Stimulated activated CD8-positive, alpha-beta memory T cell treated with anti-CD3 and anti-CD28 coated beads, Interleukin-7, amount 100 ng/mL, for 24 hours (primary cell): ENCODE results near the gene CDKAL1.

Source experiments
- DNase-seq: peaks from one replicate; pipeline ENCODE4 v3.0.0-alpha.2; 2020; ENCODE audit warnings: low read depth

CDKAL1 gene

DNA sequence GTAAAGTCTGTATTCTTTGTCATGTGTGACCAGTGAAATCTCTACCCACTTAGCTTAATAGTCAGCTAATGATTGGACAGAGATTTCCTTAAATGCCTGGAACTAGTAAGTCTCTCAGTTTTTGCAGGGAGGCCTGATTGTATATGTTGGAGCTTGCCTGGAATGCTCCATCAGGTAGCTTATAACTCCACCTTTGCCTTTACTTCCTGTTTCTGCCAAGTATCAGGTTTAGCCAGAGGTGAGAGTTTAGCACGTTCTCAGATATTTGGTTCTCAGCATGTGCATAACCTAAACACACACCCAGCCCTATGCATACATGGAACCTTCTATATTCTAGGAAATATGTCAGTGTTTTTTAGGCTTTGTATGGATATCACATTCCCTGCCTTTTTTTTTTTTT lies 435.3 kb downstream of the CDKAL1 start:
- DNase-seq, result no peak

DNA sequence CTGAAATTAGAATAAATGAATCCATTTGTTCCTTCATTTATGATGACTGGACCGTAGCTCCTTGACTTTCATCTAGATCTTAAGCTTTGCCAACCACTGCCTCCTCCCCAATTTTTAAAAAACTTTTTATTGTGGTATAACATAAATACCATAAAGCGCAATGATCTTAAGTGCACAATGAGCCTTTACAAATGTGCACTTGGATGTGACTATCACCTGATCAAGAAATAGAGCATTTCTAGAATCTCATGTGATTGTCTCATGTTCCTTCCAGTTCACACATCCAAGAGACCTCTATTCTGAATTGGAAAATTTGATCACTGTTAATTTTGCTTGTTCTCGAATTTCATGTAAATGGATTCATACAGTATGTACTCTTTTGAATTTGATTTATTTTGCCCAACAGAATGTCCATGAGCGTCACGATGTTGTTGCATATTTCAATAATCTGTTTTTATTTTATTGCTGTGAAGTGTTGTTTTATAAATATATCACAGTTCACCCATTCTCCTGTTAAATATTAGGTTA lies 442.2 kb downstream of the CDKAL1 start:
- DNase-seq, result no peak

GRCh38 chr6:20978151-20978614 lies 443.9 kb downstream of the CDKAL1 start:
- DNase-seq, result no peak

DNA sequence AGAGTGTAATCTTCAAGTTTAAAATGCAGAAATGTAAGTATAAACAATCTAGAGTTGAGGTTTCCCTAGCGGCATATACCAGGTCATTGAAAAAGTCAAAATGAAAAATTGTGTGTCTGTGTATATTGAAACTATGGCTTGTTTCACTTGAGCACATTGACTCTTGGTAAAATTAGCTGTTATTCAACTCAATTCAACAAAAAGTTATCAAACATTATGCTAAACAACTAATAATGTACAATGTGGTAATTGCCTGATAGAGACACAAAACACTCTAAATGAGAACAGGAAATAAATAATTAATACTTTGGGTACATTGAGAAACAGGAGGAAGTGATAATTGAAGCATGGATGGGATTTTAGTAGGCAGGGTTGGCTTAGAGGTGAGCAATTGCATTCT lies 444.8 kb downstream of the CDKAL1 start:
- DNase-seq, result no peak

DNA sequence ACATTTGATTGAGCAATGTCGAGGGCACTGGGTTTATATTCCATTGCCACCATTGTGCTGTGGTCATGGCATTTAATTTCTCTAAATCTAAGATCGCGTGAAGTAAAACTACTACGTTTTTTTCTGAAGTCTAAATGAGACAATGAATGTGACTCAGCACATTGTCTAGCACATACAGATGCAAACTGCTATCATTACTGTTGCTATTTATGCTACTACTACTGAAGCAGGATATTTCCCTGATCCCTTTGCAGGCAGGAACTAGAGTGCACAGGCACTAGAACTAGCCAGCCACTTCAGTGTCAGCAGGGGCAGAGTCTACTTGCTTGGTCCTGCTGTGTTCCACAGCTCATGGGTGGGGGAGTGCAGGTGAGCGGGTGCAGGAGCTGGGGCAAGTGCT lies 449.7 kb downstream of the CDKAL1 start:
- no peak for DNase-seq

GRCh38 chr6:20985821-20986220 lies 451.6 kb downstream of the CDKAL1 start:
- no peak for DNase-seq

- no peak for DNase-seq
Measured at GRCh38 chr6:20991910-20992309, 457.7 kb downstream of the CDKAL1 start.

- DNase-seq, result no peak
Measured at GRCh38 chr6:20996099-20996498, 461.8 kb downstream of the CDKAL1 start.

DNA sequence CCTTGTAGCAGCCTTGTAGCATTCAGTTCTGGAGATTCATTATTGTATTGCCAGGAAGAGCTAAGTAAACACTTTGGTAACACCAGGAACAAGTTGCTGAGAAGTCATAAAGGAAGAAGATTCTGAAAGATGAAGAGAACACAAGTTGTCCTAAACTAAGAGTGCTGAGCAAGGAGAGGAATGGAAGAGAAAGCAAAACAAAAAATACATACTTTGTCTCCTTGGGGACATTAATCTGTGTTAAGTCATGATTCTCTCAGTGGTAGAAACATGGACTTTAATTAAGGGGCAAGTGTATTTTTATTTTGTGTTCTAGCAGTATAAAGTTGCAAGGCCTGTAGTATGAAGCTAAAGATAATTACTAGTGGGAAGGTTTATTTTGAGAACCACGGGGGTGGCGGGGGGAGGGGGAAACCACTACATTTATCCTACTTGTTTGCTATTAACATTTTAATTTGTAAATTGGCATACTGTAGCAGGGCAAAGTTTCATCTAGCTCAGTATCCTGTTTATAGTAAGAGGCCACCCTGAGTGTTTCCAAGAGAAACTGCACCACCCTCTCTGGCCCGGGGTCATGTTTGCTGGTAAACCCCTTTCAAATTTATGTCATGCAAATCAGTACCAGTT lies 463.0 kb downstream of the CDKAL1 start:
- DNase-seq, result no peak

DNA sequence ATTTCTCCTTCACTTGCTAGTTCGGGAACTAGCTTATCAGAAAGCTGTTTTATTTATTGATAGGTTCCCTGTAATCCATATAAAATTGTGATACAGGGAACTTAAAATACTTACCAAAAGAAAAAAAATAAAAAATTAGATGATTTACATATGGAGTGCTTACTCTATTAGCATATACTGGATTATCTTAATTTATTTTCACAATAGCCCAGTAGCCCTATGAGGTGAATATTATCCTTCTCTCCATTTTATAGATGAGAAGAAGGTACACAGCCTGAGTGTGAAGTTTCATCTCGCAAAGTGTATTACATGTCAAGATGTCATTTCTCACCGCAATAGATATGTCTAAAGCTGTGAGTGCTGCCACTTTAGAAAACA lies 463.5 kb downstream of the CDKAL1 start:
- DNase-seq, result no peak

- DNase-seq, result no peak
Measured at GRCh38 chr6:20998748-20999448, 464.6 kb downstream of the CDKAL1 start.

DNA sequence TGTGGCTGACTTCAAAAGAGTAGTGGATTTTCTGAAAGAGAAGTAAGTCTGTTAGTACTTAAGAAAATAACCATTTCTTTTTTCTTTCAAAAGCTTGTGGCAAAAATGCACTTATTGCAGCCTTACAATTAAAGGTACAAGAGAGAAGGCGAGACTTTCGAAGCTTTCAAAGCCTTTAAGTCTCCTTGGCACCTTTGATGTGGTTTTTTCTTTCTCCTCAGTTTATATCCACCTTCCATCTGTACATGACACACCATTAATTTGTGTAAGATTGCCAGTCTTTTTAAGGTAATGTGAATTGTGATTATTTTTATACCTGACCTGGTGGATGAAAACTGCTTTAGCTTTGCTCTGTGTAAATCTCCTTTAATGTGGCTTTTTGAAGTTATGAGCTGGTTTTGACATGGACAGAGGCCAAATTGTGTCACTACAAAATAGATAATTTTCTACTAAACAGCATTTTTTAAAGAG lies 466.1 kb downstream of the CDKAL1 start:
- DNase-seq, result no peak

- no peak for DNase-seq
Measured at GRCh38 chr6:21001736-21002135, 467.5 kb downstream of the CDKAL1 start.

DNA sequence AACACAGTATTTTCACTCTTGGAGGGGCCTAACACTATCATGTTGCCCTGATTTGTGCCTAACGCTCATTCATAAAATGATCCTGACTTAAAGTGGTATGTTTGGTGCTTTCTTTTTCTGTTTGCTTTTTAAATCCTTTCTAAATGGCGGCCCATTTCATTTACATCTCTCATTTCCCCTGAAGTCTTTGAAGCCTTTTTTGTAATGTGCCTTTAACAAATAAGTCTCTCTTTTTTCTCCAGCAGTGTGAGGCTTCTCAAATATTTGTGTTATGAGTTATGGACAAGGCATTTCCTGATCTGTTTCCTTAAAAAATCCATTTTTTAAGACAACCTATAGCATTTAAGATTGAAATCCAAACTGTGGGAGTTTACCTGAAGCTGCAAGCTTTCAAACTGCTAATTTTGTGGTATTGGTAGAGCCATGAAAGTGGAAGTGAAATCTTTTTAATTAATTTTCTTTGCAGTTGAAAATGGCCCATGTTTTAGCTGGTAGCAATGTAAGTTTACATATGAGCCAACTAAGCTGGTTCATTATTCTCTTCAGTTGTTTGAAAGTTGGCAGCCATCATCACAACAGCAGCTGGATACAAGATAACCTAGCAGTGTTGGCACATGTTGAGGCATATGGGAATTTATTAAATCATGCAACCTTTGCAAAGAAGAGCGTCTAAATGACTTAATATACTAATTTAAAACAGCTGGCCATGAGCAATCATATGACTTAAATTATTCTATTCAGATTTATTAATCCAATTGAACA lies 469.7 kb downstream of the CDKAL1 start:
- no peak for DNase-seq

GRCh38 chr6:21005816-21006570 lies 471.7 kb downstream of the CDKAL1 start:
- DNase-seq, result no peak

DNA sequence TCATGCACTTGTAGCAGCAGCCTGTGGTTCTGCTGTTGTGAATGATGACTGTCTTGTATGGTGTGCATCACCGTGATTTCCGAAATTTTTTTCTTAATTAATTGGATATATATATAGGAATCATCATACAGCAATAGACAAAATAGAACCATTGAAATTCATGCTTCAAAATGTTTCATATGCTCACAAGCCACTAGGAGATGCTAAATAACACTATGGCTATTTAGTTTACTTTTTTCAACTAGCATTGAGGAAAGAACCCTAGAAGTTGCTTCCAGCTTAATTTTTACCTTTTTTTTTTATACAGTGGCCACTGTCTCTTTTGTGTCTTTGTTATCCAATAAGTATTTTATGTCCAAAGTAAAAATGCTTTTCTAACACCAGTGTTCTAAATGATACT lies 485.4 kb downstream of the CDKAL1 start:
- no peak for DNase-seq

DNA sequence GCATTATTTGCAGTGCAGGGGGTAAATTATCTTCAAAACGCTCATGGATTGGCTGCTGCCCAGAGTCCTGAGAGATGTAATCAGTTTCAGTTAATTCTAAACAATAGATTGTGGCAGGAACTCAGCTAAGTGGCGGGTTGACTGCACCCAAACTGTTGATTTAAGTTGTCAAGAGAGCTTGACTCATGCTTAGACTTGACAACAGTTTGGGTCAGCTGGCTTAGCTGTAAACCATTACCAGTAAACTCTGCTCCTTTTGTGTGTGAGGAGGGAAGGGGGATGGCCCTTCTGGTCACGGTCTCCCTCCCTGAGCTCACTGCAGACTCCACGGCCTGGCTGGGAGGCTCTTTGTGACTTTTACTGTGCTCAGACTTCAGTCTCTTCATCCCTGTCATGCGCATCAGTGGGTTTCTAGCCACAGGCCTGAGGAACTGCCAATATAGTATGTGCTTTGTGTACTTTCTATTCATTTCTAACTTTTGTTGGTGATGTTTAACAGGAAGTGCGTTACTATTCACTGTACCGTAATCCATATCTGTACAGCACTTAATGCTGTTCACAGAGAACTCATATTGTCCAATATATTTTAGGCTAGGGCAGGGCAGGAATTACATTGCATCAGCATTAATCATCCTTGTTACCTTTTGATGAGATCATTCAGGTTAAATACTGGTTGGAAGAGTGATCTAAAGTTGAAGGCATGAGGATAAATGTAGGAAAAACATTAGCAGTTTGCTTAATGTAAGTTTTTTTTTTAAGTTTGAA lies 488.3 kb downstream of the CDKAL1 start:
- DNase-seq, result no peak

GRCh38 chr6:21023210-21023609 lies 489.0 kb downstream of the CDKAL1 start:
- no peak for DNase-seq

DNA sequence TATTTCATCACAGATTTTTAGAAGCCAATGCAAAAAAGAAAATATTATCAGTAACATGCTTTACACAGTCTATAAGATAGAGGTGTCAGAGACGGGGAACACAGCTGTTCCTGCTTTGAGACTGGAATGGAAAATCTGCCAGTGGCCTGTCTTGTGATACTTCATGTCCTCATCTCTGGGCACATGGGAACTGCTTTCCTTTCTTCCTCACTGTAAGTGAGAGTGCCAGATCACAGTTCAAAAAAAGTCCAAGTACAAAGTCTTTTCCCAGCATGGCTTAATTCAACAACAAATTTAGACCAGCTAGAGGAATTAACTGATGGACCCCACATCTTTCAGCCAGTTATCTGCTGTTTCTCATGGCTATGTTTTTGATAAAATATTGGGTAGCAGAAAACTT lies 490.4 kb downstream of the CDKAL1 start:
- DNase-seq, result no peak

GRCh38 chr6:21026576-21027273 lies 492.5 kb downstream of the CDKAL1 start:
- DNase-seq, result no peak

GRCh38 chr6:21027507-21027906 lies 493.2 kb downstream of the CDKAL1 start:
- no peak for DNase-seq
